OCI-LY1 (cell line): ENCODE results near the gene PXDN.

ENCODE experiments used
- H2AFZ ChIP-seq: fragments of 200-600 bp; sonication (generic), shearing (Covaris generic); 2 replicates; pipeline ENCODE4 v1.6.0; 2014; ENCODE audit warnings: antibody characterized with exemption, mild to moderate bottlenecking, low read length
- H3F3A ChIP-seq: fragments of 200-600 bp; sonication (generic), shearing (Covaris generic); 2 replicates; pipeline ENCODE4 v1.6.0; 2014; ENCODE audit warnings: mild to moderate bottlenecking, antibody characterized with exemption, low read length, moderate library complexity; ENCODE audit not compliant: insufficient read depth
- H3K27ac ChIP-seq: fragments of 200-600 bp; sonication (generic); 2 replicates; pipeline ENCODE4 v1.5.1; 2014; ENCODE audit warnings: low read length, mixed run types, mild to moderate bottlenecking, low read depth; ENCODE audit not compliant: poor library complexity, severe bottlenecking
- H3K27me3 ChIP-seq: fragments of 200-600 bp; sonication (generic); 2 replicates; pipeline ENCODE4 v1.6.0; 2014; ENCODE audit warnings: antibody characterized with exemption, mild to moderate bottlenecking, low read length, moderate library complexity; ENCODE audit not compliant: insufficient read depth
- H3K36me3 ChIP-seq: fragments of 200-600 bp; sonication (generic); 2 replicates; pipeline ENCODE4 v1.6.1; 2014; ENCODE audit warnings: mild to moderate bottlenecking, antibody characterized with exemption, low read length, moderate library complexity, mixed read lengths; ENCODE audit not compliant: insufficient read depth
- H3K4me1 ChIP-seq: fragments of 200-600 bp; sonication (generic); 2 replicates; pipeline ENCODE4 v1.5.1; 2014; ENCODE audit warnings: mild to moderate bottlenecking, low read length, moderate library complexity; ENCODE audit not compliant: insufficient read depth, severe bottlenecking
- H3K4me2 ChIP-seq: fragments of 200-600 bp; sonication (generic), shearing (Covaris generic); 2 replicates; pipeline ENCODE4 v1.6.1; 2014; ENCODE audit warnings: low read length
- H3K4me3 ChIP-seq: fragments of 200-600 bp; sonication (generic); 2 replicates; pipeline ENCODE4 v1.5.1; 2014; ENCODE audit warnings: low read length, low read depth, mild to moderate bottlenecking, mixed read lengths; ENCODE audit not compliant: poor library complexity, severe bottlenecking
- H3K79me2 ChIP-seq: fragments of 200-600 bp; shearing (Covaris generic); 2 replicates; pipeline ENCODE4 v1.6.1; 2016; ENCODE audit warnings: mixed run types, low read length, mixed read lengths; ENCODE audit not compliant: insufficient read depth
- H3K9ac ChIP-seq: fragments of 200-600 bp; sonication (generic), shearing (Covaris generic); 2 replicates; pipeline ENCODE4 v1.6.1; 2014; ENCODE audit warnings: mild to moderate bottlenecking, low read length, mixed read lengths
- H3K9me2 ChIP-seq: fragments of 200-600 bp; sonication (generic), shearing (Covaris generic); 2 replicates; pipeline ENCODE4 v1.6.1; 2014; ENCODE audit warnings: low read depth, mild to moderate bottlenecking, low read length, mixed read lengths
- H3K9me3 ChIP-seq: fragments of 200-600 bp; shearing (Covaris generic); 2 replicates; pipeline ENCODE4 v1.6.1; 2014; ENCODE audit warnings: low read length, mixed read lengths
- H4K20me1 ChIP-seq: fragments of 200-600 bp; sonication (generic), shearing (Covaris generic); 2 replicates; pipeline ENCODE4 v1.6.0; 2016; ENCODE audit warnings: mild to moderate bottlenecking, low read length; ENCODE audit not compliant: insufficient read depth
- EZH2 ChIP-seq: fragments of 200-600 bp; sonication (generic), shearing (Covaris generic); IDR thresholded peaks from 2 replicates; pipeline ENCODE4 v1.8.0; 2017; ENCODE audit warnings: borderline replicate concordance, mixed run types, mild to moderate bottlenecking, antibody characterized with exemption, low read length, moderate library complexity, mixed read lengths
- TF ChIP-seq, protein P1 (sequence below): fragments of 200-600 bp; sonication (generic), shearing (Covaris generic); IDR thresholded peaks from 2 replicates; pipeline ENCODE4 v1.5.1; 2017; ENCODE audit warnings: mild to moderate bottlenecking, antibody characterized with exemption, low read length, moderate library complexity, mixed read lengths

PXDN gene

DNA sequence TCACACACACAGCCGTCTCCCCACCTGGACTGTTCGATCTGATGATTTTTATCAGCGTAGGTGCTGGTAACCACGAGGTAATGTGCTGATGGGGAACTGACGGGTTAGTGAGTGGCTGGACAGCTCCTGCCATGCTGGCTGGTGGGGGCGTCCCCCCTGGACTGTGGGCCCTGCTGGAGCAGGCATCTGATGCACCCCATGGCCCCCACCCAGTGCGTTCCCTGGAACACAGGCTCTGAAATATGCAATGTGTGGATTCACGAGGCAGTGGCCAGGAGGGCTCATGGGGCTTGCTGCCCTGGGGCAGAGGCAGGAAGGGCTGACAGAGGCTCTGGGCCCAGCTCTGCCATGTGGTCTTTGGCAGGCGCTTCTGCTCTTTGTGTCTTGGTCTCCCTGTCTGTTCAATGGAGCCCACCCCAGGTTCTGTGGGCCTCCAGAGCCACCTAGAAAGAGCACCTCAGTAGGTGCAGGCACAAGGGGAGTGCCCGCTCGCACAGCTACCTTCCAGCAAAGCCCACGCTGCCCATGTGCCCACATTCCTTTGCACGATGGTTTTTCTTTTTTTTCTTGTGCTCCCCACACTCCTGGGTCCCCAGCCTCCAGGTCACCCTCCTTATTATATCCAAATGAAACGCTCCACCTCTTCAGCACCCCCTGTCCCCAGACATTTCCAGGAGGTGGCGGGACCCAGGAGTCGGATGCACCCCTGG, 10.3 kb upstream of the PXDN start:
- H3K4me1 ChIP-seq, result no peaks in the 10 kb centered on the region
- no peak for TF ChIP-seq EZH2
- TF ChIP-seq, protein P1, sequence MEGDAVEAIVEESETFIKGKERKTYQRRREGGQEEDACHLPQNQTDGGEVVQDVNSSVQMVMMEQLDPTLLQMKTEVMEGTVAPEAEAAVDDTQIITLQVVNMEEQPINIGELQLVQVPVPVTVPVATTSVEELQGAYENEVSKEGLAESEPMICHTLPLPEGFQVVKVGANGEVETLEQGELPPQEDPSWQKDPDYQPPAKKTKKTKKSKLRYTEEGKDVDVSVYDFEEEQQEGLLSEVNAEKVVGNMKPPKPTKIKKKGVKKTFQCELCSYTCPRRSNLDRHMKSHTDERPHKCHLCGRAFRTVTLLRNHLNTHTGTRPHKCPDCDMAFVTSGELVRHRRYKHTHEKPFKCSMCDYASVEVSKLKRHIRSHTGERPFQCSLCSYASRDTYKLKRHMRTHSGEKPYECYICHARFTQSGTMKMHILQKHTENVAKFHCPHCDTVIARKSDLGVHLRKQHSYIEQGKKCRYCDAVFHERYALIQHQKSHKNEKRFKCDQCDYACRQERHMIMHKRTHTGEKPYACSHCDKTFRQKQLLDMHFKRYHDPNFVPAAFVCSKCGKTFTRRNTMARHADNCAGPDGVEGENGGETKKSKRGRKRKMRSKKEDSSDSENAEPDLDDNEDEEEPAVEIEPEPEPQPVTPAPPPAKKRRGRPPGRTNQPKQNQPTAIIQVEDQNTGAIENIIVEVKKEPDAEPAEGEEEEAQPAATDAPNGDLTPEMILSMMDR, result no peak
- H3K27ac ChIP-seq, result no peak overlapping the region
- H3K36me3 ChIP-seq, result no peaks in the 10 kb centered on the region
- H3F3A ChIP-seq, result no peaks in the 10 kb centered on the region
- no peak overlapping the region for H3K4me3 ChIP-seq
- H3K9me2 ChIP-seq, result no peaks in the 10 kb centered on the region
- H4K20me1 ChIP-seq, result no peaks in the 10 kb centered on the region
- H3K4me2 ChIP-seq, result no peak overlapping the region
- no peaks in the 10 kb centered on the region for H3K79me2 ChIP-seq
- no peak overlapping the region for H3K9ac ChIP-seq
- no peaks in the 10 kb centered on the region for H3K9me3 ChIP-seq
- H3K27me3 ChIP-seq, result 0 out of 2 replicates have a peak, but pooled peaks cover 5% of the 10 kb centered on the region
- no peak overlapping the region for H2AFZ ChIP-seq

GRCh38 chr2:1754046-1754445, 9.7 kb upstream of the PXDN start:
- no peaks in the 10 kb centered on the region for H3K4me1 ChIP-seq
- H3K4me3 ChIP-seq, result no peak overlapping the region
- no peak for TF ChIP-seq EZH2
- TF ChIP-seq, protein P1, result no peak
- no peak overlapping the region for H3K27ac ChIP-seq
- no peaks in the 10 kb centered on the region for H3K9me3 ChIP-seq
- no peaks in the 10 kb centered on the region for H3K9me2 ChIP-seq
- H3F3A ChIP-seq, result no peaks in the 10 kb centered on the region
- no peak overlapping the region for H3K4me2 ChIP-seq
- no peaks in the 10 kb centered on the region for H3K36me3 ChIP-seq
- 0 out of 2 replicates have a peak, but pooled peaks cover 5% of the 10 kb centered on the region for H3K27me3 ChIP-seq
- no peak overlapping the region for H3K9ac ChIP-seq
- no peak overlapping the region for H2AFZ ChIP-seq
- H3K79me2 ChIP-seq, result no peaks in the 10 kb centered on the region
- H4K20me1 ChIP-seq, result no peaks in the 10 kb centered on the region

DNA sequence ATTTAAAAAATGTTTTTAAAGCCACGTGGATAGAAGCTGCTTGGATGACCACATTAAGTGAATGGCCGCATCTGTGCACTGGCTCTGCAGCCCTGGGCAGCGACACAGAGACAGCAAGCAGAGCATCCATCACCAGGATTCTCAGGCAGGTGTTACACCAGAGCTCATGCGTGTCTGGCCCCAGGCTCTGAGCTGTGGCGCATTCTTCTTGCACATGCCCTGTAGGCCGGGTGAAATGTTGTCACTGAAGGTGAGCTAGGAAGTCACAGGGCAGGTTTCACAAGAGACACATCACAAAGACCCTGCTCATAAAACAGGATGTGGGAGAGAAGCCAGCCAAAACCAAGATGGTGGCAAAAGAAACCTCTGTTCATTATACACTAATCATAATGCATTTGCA, 8.4 kb upstream of the PXDN start:
- 0 out of 2 replicates have a peak, but pooled peaks cover 5% of the 10 kb centered on the region for H3K27me3 ChIP-seq
- no peaks in the 10 kb centered on the region for H3K4me1 ChIP-seq
- no peak overlapping the region for H3K9ac ChIP-seq
- no peak overlapping the region for H3K27ac ChIP-seq
- no peak overlapping the region for H3K4me2 ChIP-seq
- H3K79me2 ChIP-seq, result no peaks in the 10 kb centered on the region
- H2AFZ ChIP-seq, result no peak overlapping the region
- no peaks in the 10 kb centered on the region for H3K36me3 ChIP-seq
- no peaks in the 10 kb centered on the region for H3K9me2 ChIP-seq
- no peaks in the 10 kb centered on the region for H4K20me1 ChIP-seq
- H3K4me3 ChIP-seq, result no peak overlapping the region
- TF ChIP-seq EZH2, result no peak
- TF ChIP-seq, protein P1, result no peak
- H3K9me3 ChIP-seq, result no peaks in the 10 kb centered on the region
- H3F3A ChIP-seq, result no peaks in the 10 kb centered on the region
